Right cardiac atrium (tissue), 5 donors: ENCODE data around the gene CGB8. TPM values are rescaled to one million over a fixed set of nuclear protein-coding genes. Genes with fewer than 3 reads are reported as not detected.
"Not testable (repeated sequence)": the region's sequence is repeated elsewhere in the genome, so short reads cannot be mapped to it uniquely, and the experiment has no call there.

Experiments used
- ATAC-seq, 2 donors: fragments of 200-7000 bp; cut with Tn5 transposase; one replicate each; pipeline versions ENCODE4 v1.8.0 to v1.9.1; 2020; ENCODE audit warnings: moderate library complexity in 2 of 2, mild to moderate bottlenecking in 1 of 2
- DNase-seq, 3 donors: peaks; one replicate each; pipeline ENCODE4 v3.0.0-alpha.2; 2020
- H3K27ac ChIP-seq: one replicate; pipeline ENCODE4 v1.5.1; 2013; ENCODE audit warnings: mild to moderate bottlenecking, low read length, control low read depth, moderate library complexity
- H3K27me3 ChIP-seq: one replicate; pipeline ENCODE4 v1.6.1; 2013; ENCODE audit not compliant: control insufficient read depth, insufficient read depth
- H3K4me1 ChIP-seq: one replicate; pipeline ENCODE4 v1.6.1; 2013; ENCODE audit warnings: low read length; ENCODE audit not compliant: control insufficient read depth, insufficient read depth
- H3K4me3 ChIP-seq: one replicate; pipeline ENCODE4 v1.5.1; 2013; ENCODE audit warnings: low read length, control low read depth
- H3K9me3 ChIP-seq: one replicate; pipeline ENCODE4 v1.6.1; 2013; ENCODE audit warnings: low read length; ENCODE audit not compliant: control insufficient read depth
- WGBS: extraction: QIAGEN DNeasy Blood & Tissue Kit; methylation state at CpG from one replicate; pipeline ENCODE4 v1.1.7; 2013; 5-methylcytosine and 5-hydroxymethylcytosine counted together
- intact Hi-C, 4 donors: fragments of 100-400 bp; cut with DNase I; formaldehyde crosslinking; loops; one replicate each; pipeline versions ENCODE4 v1.11.0 to v1.14.0; 2022 to 2023
- polyA plus RNA-seq: library from polyadenylated mRNA; stranded (reverse); fragments of 200-250 nt; gene quantifications from one replicate; pipeline ENCODE4 v1.2.3, GENCODE V29; 2013
- total RNA-seq, 4 donors: library from RNA; stranded (reverse); fragmentation: NEBNext Ultra II Directional; extraction: Animal tissue kit (Norgen Biotek cat#: 25700); gene quantifications; one replicate each; pipeline ENCODE4 v1.2.1, GENCODE V29; 2021
- donor health status: healthy with polysubstance abuse.
- donor health status: DM: no; HTN: yes; CAD: no.
- donor health status: DM: no; HTN: no; CAD: no.
- donor health status: DM: no; HTN: yes; CAD: no; lungs with severe emphysema.
- donor health status: DM: yes; HTN: yes; CAD: no.

CGB8 gene
- total and polyA plus RNA-seq, 5 donors: not detected

DNA sequence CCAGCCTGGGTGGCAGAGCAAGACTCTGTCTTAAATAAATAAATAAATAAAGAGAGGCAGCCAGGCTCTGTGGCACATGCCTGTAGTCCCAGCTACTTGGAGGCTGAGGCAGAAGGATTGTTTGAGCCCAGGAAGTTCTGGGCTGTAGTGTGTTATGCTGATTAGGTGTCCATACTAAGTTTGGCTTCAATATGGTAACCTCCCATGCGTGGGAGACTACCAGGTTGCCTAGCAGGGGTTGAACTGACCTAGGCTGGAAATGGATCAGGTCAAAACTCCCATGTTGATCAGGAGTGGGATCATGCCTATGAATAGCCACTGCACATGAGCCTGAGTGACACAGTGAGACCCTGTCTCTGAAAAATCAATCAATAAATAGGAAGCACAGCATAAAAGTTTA lies 32.4 kb upstream of the CGB8 start:
- intact Hi-C loops: no loop called here
- DNase-seq (no peak), ATAC-seq (no peak)
- peaks cover 2% of the 10 kb centered on the region for H3K4me1 ChIP-seq
- H3K4me3 ChIP-seq: no peak overlapping the region
- H3K9me3 ChIP-seq: no peaks in the 10 kb centered on the region
- no peaks in the 10 kb centered on the region for H3K27me3 ChIP-seq
- H3K27ac ChIP-seq: no peak overlapping the region
- 78% methylated on average over 1 of the region's 1 CpG for WGBS

DNA sequence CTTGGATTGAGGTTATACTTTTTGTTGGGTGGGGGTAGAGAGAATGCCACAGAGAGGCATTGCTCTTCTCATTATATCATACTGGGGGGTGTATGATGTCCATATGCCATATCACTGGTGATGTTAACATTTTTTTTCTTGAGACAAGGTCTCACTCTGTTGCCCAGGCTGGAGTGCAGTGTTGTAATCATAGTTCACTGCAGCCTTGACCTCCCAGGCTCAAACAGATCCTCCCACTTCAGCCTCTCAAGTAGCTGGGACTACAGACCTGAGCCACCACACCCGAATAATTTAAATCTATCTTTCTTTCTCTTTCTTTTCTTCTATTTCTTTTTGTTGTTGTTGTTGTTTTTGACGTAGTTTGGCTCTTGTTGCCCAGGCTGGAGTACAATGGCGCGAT lies 31.5 kb upstream of the CGB8 start:
- intact Hi-C loops: no loop called here
- Histone ChIP-seq H3K4me1 (no peaks in the 10 kb centered on the region), H3K4me3 (no peak overlapping the region), H3K9me3 (no peaks in the 10 kb centered on the region), H3K27ac (no peak overlapping the region), H3K27me3 (no peaks in the 10 kb centered on the region)
- ATAC-seq (no peak), DNase-seq (peak in 1 of 3 donors; percentile 13)
- WGBS: 81% methylated on average over 4 of the region's 4 CpGs

DNA sequence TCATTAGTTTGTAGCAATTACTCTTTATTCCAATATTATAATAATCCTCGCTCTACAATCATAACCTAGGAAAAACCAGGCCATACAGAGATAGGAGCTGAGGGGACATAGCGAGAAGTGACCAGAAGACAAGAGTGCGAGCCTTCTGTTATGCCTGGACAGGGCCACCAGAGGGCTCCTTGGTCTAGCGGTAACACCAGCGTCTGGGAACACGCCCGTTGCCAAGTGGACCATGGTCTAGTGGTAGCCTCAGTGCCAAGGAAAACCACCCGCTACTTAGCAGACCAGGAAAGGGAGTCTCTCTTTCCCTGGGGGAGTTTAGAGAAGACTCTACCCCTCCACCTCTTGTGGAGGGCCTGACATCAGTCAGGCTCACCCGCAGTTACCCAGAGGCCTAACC lies 26.0 kb upstream of the CGB8 start:
- H3K9me3 ChIP-seq, H3K4me3 ChIP-seq, H3K27me3 ChIP-seq, intact Hi-C loops, H3K4me1 ChIP-seq, H3K27ac ChIP-seq: not testable (repeated sequence)
- ATAC-seq: peak in 1 of 2 donors; percentile 32
- WGBS: 14% methylated on average over 8 of the region's 9 CpGs
- peak; percentile 84 to 92 (median 88) for DNase-seq

DNA sequence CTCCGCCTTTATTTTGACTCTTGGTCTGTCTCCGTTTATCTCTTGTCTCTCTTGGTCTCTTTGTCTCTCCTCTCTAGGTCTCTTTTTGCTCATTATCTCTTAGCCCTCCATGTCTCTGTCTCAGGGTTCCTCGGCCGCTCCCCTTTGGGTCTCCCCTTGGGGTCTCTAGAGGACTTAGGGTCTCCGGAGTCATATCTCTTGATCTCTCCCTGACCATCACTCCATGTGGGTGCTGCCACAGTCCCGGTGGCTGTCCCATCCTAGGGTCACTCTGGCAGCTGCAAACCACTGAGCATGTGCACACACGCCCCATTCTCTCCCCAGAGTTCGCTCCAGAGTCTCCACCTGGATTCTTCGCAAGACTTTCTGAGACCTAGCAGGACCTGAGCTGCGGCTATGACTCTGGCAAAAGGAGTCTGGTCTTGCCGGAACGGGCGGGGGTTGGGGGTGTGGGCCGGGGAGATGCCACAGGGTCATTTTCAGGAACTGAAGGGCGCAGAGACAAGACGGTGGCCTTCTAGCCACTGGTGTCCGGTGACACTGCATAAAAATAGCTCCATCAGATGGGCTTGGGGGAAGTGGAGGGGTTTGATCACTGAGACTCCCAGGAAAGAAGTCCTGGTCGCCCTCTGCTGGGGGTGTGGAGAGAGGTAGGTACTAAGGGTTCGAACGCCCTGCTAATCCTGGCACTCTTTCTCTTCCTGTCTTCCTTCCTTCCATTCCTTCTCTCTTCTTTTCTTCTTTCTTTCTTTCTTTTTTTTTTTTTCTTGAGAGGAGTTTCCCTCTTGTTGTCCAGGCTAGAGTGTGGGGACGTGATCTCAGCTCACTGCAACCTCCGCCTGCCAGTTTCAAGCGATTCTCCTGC lies 24.8 kb upstream of the CGB8 start:
- H3K27ac ChIP-seq: peak overlapping the region; percentile 67

DNA sequence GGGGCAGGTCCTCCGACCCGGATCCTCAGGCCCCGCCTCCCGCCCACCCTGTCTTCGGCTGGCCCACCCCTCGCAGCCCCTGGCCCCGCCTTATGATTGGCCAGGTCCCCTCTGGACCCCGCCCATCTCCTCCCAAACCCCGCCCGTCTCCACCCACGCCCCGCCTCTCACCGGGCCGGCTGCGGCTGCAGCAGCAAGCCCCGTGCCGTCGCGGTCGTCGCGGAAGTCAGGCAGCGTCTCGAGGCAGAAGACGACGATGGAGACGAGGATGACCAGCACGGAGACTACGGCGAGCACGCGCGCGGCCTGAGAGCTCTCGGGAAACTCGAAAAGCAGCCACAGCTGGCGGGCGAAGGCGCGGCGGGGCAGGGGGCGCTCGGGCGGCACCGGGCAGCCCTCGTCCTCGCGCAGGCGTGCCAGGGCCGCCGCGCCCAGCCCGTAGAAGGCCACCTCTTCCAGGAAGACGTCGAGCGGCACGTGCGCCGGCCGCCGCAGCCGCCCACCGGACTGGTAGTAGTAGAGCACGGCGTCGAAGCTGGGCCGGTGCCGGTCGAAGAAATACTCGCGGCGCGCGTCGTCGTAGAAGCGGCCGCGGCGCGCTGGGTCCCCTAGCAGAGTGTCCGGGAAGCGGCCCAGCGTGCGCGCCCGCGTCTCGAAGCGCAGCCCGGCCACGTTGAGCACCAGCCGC lies 23.1 kb upstream of the CGB8 start:
- peak overlapping the region; percentile 33 for H3K4me3 ChIP-seq
- H3K27me3 ChIP-seq: no peaks in the 10 kb centered on the region
- DNase-seq (peak in 1 of 3 donors; percentile 71), ATAC-seq (no peak)
- WGBS: 4% methylated on average over 93 of the region's 93 CpGs
- peaks cover 2% of the 10 kb centered on the region for H3K4me1 ChIP-seq
- intact Hi-C loops: no loop called here
- no peak overlapping the region for H3K27ac ChIP-seq
- H3K9me3 ChIP-seq: no peaks in the 10 kb centered on the region

More for the DNA sequence above, 24.8 kb upstream of the CGB8 start:
- WGBS: 56% methylated on average over 23 of the region's 23 CpGs
- DNase-seq: no peak
- intact Hi-C loops: no loop called here
- no peak overlapping the region for H3K4me3 ChIP-seq
- no peaks in the 10 kb centered on the region for H3K27me3 ChIP-seq
- ATAC-seq: peak; percentile 40 to 63
- no peaks in the 10 kb centered on the region for H3K9me3 ChIP-seq
- H3K4me1 ChIP-seq: peaks cover 2% of the 10 kb centered on the region

DNA sequence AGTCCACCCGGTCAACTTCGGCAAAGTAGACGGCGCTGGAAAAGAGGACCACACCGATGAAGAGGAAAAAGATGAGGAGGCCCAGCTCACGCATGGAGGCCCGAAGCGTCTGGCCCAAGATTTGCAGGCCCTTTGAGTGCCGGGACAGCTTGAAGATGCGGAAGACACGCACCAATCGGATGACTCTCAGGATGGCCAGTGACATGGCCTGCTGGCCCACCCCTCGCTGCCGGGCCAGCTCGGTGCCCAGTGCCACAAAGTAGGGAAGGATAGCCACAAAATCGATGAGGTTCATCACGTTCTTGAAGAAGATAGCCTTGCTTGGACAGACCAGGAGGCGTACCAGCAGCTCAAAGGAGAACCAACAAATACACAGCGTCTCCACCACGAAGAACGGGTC lies 21.5 kb upstream of the CGB8 start:
- no peaks in the 10 kb centered on the region for H3K9me3 ChIP-seq
- no peaks in the 10 kb centered on the region for H3K27me3 ChIP-seq
- H3K4me1 ChIP-seq: peaks cover 2% of the 10 kb centered on the region
- intact Hi-C loops: no loop called here
- H3K27ac ChIP-seq: no peak overlapping the region
- WGBS: 96% methylated on average over 21 of the region's 21 CpGs
- DNase-seq: no peak
- ATAC-seq: no peak
- H3K4me3 ChIP-seq: no peak overlapping the region

DNA sequence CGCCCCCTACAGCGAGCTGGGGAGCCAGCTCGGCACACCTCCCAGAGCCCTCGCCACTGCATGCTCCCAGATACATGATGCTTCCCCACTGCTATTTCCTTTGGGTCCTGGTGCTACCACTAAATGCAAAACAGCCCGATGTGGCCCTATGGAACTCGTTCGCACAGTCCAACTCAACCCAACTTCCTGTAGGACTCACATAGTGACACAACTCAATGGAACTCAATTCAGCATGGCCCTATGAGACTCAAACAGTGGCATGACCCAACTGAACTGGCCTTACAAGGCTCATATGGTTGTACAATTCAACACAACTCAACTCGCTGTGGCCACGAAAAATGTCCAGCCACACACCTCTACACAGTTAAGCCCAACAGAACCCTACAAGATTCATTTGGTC lies 20.1 kb upstream of the CGB8 start:
- DNase-seq (no peak), ATAC-seq (no peak)
- H3K4me1 ChIP-seq: peaks cover 2% of the 10 kb centered on the region
- intact Hi-C loops: no loop called here
- H3K27ac ChIP-seq: no peak overlapping the region
- H3K27me3 ChIP-seq: no peaks in the 10 kb centered on the region
- WGBS: 90% methylated on average over 9 of the region's 9 CpGs
- no peak overlapping the region for H3K4me3 ChIP-seq
- H3K9me3 ChIP-seq: no peaks in the 10 kb centered on the region

DNA sequence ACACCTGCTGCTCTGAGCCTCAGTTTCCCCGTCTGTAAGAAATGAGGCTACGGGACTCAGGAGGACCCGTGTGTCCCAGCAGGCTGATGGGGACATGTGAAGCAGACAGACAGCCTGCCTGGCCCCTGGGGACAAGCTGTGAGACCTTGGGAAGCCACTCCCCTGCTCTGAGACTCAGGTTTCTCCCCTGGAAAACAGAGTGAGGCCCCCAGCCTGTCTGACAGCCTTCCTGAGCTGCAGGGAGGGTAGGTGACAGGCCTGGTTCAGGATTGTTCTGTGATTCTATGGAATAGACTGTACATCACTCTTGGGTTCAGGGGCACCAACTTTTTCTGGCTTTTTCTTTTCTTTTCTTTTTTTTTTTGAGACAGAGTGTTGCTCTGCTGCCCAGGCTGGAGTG lies 18.6 kb upstream of the CGB8 start:
- Histone ChIP-seq H3K4me1 (no peaks in the 10 kb centered on the region), H3K27me3 (no peaks in the 10 kb centered on the region), H3K4me3 (no peak overlapping the region), H3K27ac (no peak overlapping the region), H3K9me3 (no peaks in the 10 kb centered on the region)
- WGBS: 56% methylated on average over 3 of the region's 3 CpGs
- no peak for DNase-seq
- ATAC-seq: no peak
- intact Hi-C loops: no loop called here

DNA sequence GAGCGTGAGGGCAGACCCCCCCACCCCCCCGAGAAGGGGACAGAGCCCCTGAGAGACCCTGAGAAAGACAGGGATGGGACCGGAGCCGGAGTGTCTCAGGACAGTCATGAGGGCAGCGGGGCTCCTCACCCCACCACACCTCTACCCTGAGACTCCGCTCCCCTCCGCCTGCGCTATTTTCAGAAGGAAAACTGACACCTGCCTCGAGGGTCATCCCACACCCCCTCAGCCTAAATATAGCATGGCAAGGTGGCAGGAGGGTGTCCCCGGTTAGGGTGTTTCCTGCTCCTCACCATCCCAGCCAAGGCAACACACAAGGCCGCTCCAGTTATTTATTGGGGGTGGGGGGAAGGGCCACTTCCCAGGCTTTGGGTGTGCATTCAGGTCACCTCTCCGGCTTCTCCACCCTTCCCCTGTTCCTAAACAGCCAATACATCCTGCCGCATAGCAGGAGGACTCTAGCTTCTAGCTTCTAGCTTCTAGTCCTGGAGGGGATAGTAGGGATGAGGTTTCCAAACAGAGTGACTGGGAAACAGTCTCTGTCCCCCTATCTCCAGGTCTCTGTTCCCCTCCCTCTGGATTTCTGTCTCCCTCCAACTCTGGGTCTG lies 17.1 kb upstream of the CGB8 start:
- no peak overlapping the region for H3K27ac ChIP-seq
- H3K9me3 ChIP-seq: no peaks in the 10 kb centered on the region
- DNase-seq (no peak), ATAC-seq (peak; percentile 28 to 59)
- H3K27me3 ChIP-seq: no peaks in the 10 kb centered on the region
- whole genome bisulfite sequencing: 31% methylated on average over 12 of the region's 13 CpGs
- no peaks in the 10 kb centered on the region for H3K4me1 ChIP-seq
- no peak overlapping the region for H3K4me3 ChIP-seq
- intact Hi-C loops: no loop called here

DNA sequence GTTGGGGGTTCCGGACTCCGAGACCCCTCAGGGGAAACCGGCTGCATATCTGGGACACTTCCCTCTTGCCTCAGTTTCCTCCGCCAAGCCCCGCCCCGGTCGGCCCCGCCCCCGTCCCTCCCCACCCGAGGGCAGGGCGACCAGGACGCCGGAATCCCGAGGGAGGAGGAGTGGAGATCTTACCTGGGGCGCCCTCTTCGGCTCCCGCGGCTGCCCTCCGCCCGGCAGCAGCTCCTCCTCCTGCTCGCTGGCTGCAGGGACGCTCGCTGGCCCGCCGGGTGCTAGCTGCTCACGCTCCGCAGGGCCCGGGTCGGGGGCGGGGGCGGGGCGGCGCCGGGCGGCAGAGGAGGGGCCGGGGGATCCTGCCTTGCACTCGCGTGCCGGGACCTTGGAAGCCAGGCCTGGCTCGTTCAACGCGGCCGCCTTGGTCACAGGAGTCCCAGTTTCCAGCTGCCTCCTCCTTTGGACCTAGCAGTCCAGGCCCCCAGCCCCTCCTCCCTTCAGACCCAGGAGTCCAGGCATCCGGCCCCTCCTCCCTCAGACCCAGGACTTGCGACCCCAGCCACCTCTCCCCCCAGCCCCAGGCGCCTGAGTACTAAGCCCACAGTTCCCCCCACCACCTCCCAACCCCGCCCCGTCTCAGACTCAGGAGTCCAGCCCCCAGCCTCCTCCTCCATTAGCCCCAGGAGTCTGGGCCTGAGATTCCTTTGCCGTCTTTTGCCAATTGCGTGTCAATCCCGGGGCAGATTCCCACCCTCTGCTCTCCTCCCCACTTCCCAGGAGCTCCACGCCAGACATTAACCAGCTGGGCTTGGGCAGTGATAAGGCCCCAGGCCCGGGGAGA lies 16.1 kb upstream of the CGB8 start, which contains the start of gene NTF4:
TSS of gene NTF4 (minus strand) at position 51 of the 844 bp plus-strand sequence. CDS start 2,821 bp downstream, outside the sequence.
- intact Hi-C loops: no loop called here
- peak within 1 kb of the TSS; percentile 43 for H3K27ac ChIP-seq
- H3K4me1 ChIP-seq: no peaks in the 10 kb centered on the region
- peak within 1 kb of the TSS; percentile 40 for H3K4me3 ChIP-seq
- DNase-seq: peak; percentile 28 to 75 (median 64)
- no peaks in the 10 kb centered on the region for H3K27me3 ChIP-seq
- no peaks in the 10 kb centered on the region for H3K9me3 ChIP-seq
- WGBS: 3% methylated on average over 53 of the region's 53 CpGs
- ATAC-seq: peak; percentile 47 to 56
